GM12878 (cell line): ENCODE data around the gene NKAIN2.

Experiments
- RAD21 ChIP-seq: IDR thresholded peaks from 2 replicates; pipeline ENCODE4 v1.6.1; 2011; ENCODE audit warnings: mild to moderate bottlenecking, low read depth, low read length, moderate library complexity; ENCODE audit not compliant: insufficient read depth
- REST ChIP-seq: IDR thresholded peaks from 2 replicates; pipeline ENCODE4 v1.6.1; 2012; ENCODE audit warnings: mild to moderate bottlenecking, low read depth, low read length
- TF ChIP-seq, protein P1 (sequence below), 3 experiments: IDR thresholded peaks in 2 of 3; conservative IDR thresholded peaks in 1 of 3; 2 replicates each; pipeline ENCODE4 v1.5.1; 2011; ENCODE audit warnings: low read depth in 3 of 3, low read length in 3 of 3, mild to moderate bottlenecking in 3 of 3, control low read depth in 2 of 3, moderate library complexity in 2 of 3, inconsistent platforms in 1 of 3, mixed read lengths in 1 of 3; ENCODE audit not compliant: control insufficient read depth in 2 of 3, insufficient read depth in 1 of 3; ENCODE audit errors: extremely low read depth in 1 of 3
- TF ChIP-seq, protein P2 (sequence below): fragments of 450-650 bp; IDR thresholded peaks from 2 replicates; pipeline ENCODE4 v1.6.1; 2018; ENCODE audit warnings: mild to moderate bottlenecking, low read depth, moderate library complexity; ENCODE audit not compliant: partially characterized antibody

DNA sequence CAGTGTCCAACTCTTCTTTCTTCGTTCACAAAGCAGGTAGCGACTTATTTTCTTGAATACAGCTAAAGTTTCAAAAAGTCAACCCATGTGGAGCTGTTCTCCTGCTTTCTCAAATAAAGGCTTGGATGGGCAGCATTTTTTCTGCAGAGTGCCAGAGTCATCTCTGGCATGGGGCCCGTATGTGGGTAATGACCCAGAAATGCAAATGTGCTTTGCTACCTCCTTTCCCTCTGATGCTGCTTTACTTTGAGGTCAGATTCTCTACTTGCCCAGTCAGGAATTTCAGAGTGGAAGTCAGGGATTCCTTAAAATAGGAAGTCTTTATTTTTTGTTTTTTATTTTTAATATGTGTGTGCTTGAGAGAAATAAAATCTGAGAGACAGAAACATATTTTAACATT is 4.9 kb downstream of the NKAIN2 start:
- TF ChIP-seq, protein P1, sequence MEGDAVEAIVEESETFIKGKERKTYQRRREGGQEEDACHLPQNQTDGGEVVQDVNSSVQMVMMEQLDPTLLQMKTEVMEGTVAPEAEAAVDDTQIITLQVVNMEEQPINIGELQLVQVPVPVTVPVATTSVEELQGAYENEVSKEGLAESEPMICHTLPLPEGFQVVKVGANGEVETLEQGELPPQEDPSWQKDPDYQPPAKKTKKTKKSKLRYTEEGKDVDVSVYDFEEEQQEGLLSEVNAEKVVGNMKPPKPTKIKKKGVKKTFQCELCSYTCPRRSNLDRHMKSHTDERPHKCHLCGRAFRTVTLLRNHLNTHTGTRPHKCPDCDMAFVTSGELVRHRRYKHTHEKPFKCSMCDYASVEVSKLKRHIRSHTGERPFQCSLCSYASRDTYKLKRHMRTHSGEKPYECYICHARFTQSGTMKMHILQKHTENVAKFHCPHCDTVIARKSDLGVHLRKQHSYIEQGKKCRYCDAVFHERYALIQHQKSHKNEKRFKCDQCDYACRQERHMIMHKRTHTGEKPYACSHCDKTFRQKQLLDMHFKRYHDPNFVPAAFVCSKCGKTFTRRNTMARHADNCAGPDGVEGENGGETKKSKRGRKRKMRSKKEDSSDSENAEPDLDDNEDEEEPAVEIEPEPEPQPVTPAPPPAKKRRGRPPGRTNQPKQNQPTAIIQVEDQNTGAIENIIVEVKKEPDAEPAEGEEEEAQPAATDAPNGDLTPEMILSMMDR (IDR thresholded peaks at IDR 0.05 in 2 of 3, conservative IDR thresholded peaks at IDR 0.05 in 1 of 3; ENCODE audit: control insufficient read depth in 2 of 3, extremely low read depth in 1 of 3, insufficient read depth in 1 of 3, low read depth in 3 of 3, low read length in 3 of 3) = no peak
- TF ChIP-seq, protein P2, sequence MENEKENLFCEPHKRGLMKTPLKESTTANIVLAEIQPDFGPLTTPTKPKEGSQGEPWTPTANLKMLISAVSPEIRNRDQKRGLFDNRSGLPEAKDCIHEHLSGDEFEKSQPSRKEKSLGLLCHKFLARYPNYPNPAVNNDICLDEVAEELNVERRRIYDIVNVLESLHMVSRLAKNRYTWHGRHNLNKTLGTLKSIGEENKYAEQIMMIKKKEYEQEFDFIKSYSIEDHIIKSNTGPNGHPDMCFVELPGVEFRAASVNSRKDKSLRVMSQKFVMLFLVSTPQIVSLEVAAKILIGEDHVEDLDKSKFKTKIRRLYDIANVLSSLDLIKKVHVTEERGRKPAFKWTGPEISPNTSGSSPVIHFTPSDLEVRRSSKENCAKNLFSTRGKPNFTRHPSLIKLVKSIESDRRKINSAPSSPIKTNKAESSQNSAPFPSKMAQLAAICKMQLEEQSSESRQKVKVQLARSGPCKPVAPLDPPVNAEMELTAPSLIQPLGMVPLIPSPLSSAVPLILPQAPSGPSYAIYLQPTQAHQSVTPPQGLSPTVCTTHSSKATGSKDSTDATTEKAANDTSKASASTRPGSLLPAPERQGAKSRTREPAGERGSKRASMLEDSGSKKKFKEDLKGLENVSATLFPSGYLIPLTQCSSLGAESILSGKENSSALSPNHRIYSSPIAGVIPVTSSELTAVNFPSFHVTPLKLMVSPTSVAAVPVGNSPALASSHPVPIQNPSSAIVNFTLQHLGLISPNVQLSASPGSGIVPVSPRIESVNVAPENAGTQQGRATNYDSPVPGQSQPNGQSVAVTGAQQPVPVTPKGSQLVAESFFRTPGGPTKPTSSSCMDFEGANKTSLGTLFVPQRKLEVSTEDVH = no peak
- TF ChIP-seq RAD21 (no peak), REST (no peak)
